H1 (cell line): Measurements from ENCODE around the gene ITIH1.

ENCODE experiments used
- FOSL1 ChIP-seq: IDR thresholded peaks from 2 replicates; pipeline ENCODE4 v1.6.1; 2011; ENCODE audit warnings: mild to moderate bottlenecking, low read depth, low read length, moderate library complexity; ENCODE audit not compliant: insufficient read depth
- HDAC6 ChIP-seq: IDR thresholded peaks from one replicate; pipeline ENCODE4 v1.7.1; 2012; ENCODE audit warnings: low read depth, mild to moderate bottlenecking, inconsistent platforms, low read length, moderate library complexity
- RNF2 ChIP-seq: fragments of 200-900, 300-1000 bp; sonication (generic); IDR thresholded peaks from 2 replicates; pipeline ENCODE4 v1.7.1; 2016; ENCODE audit warnings: borderline replicate concordance, low read depth, mild to moderate bottlenecking, antibody characterized with exemption, low read length; ENCODE audit not compliant: poor library complexity, severe bottlenecking; ENCODE audit errors: missing control alignments
- TF ChIP-seq, protein P1 (sequence below), 3 experiments: IDR thresholded peaks; 1 replicate in 2 of 3; 2 replicates in 1 of 3; pipeline versions ENCODE4 v1.5.1 to v1.6.1; 2011; ENCODE audit warnings: low read length in 3 of 3, mild to moderate bottlenecking in 3 of 3, inconsistent platforms in 2 of 3, low read depth in 1 of 3, moderate library complexity in 1 of 3; ENCODE audit not compliant: insufficient read depth in 1 of 3; ENCODE audit errors: control extremely low read depth in 1 of 3

GRCh38 chr3:52787672-52788625 lies 10.6 kb downstream of the ITIH1 start:
- no peak for TF ChIP-seq HDAC6
- TF ChIP-seq, protein P1, sequence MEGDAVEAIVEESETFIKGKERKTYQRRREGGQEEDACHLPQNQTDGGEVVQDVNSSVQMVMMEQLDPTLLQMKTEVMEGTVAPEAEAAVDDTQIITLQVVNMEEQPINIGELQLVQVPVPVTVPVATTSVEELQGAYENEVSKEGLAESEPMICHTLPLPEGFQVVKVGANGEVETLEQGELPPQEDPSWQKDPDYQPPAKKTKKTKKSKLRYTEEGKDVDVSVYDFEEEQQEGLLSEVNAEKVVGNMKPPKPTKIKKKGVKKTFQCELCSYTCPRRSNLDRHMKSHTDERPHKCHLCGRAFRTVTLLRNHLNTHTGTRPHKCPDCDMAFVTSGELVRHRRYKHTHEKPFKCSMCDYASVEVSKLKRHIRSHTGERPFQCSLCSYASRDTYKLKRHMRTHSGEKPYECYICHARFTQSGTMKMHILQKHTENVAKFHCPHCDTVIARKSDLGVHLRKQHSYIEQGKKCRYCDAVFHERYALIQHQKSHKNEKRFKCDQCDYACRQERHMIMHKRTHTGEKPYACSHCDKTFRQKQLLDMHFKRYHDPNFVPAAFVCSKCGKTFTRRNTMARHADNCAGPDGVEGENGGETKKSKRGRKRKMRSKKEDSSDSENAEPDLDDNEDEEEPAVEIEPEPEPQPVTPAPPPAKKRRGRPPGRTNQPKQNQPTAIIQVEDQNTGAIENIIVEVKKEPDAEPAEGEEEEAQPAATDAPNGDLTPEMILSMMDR (IDR thresholded peaks at IDR 0.05; ENCODE audit: control extremely low read depth in 1 of 3, insufficient read depth in 1 of 3, low read depth in 1 of 3, low read length in 3 of 3), result peak in 1 of 3 experiments; percentile 25; a peak in 1 of 4 replicates
- no peak for TF ChIP-seq RNF2
- no peak for TF ChIP-seq FOSL1
